Choroid plexus epithelial cell (primary cell): ENCODE results near the gene IGF2.

Experiments used
- DNase-seq: peaks from one replicate; pipeline ENCODE4 v3.0.0-alpha.2; 2010; ENCODE audit warnings: low read depth
- H3K4me3 ChIP-seq: 2 replicates; pipeline ENCODE4 v1.5.1; 2011; ENCODE audit warnings: low read depth, mild to moderate bottlenecking, control low read depth, low read length, moderate library complexity
- TF ChIP-seq, protein P1 (sequence below): conservative IDR thresholded peaks from 2 replicates; pipeline ENCODE4 v1.5.1; 2011; ENCODE audit warnings: low read depth, mild to moderate bottlenecking, control low read depth, inconsistent platforms, low read length, moderate library complexity

IGF2 gene

DNA sequence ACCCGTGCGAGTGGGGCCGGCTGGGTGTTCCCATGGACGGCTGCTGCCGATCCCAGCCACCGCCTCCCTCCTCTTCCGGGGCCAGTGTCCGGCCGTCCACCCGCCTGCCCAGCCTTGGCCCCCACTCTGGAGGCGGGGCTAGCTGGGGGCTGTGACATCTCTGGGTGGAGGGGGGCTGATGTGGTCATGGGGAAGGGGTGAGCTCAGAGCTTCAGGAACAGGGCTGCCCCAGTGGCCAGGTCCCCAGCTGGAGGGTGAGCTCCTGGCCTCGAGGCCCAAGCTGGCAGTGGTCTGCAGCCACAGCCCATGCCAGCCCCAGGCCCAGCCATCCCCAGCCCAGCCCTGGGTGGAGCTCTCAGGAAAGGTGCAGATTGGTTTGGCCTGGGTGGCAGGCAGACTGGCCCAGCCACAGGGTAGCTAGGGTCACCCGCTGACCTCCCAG, 19.1 kb upstream of the IGF2 start:
- TF ChIP-seq, protein P1, sequence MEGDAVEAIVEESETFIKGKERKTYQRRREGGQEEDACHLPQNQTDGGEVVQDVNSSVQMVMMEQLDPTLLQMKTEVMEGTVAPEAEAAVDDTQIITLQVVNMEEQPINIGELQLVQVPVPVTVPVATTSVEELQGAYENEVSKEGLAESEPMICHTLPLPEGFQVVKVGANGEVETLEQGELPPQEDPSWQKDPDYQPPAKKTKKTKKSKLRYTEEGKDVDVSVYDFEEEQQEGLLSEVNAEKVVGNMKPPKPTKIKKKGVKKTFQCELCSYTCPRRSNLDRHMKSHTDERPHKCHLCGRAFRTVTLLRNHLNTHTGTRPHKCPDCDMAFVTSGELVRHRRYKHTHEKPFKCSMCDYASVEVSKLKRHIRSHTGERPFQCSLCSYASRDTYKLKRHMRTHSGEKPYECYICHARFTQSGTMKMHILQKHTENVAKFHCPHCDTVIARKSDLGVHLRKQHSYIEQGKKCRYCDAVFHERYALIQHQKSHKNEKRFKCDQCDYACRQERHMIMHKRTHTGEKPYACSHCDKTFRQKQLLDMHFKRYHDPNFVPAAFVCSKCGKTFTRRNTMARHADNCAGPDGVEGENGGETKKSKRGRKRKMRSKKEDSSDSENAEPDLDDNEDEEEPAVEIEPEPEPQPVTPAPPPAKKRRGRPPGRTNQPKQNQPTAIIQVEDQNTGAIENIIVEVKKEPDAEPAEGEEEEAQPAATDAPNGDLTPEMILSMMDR, result no peak
- DNase-seq, result no peak

DNA sequence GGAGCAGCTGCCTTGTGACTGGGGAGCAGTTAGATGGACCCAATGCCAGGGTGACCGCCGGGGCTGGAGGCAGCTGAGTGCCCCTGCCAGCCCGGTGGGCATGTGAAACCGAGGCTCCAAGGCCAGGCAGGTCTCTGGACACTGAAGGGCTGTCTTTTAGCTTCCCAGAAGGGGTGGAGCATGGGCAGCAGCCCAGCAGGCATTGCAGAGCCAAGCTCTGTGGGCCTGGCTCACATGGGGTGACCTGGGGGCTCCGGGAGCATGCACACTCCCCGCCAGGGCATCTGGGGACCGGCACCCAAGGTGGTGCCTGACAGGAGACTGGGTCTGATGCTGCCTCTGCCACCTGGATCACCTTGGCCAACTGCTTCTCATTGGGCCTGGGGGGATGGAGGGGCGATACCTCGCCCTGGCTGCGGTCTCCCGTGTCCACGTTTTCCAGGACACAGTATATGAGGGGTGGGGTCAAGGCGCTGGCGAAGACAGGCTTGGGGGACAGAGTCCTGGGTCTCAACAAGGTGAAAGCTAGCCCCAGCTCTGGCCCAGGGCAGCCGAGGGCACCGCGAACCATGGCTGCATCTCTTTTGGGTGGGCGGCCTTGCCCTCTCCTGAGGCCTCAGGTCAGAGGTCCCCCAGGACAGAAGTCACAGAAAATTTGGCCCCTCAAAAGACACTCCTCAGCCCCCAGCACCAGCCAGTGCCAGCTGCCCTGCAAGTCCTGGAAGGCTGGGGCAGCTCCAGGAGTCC, 18.3 kb upstream of the IGF2 start:
- TF ChIP-seq, protein P1, result no peak
- DNase-seq, result no peak
- H3K4me3 ChIP-seq, result no peak overlapping the region

More for the DNA sequence above, 19.1 kb upstream of the IGF2 start:
- H3K4me3 ChIP-seq, result no peak overlapping the region

DNA sequence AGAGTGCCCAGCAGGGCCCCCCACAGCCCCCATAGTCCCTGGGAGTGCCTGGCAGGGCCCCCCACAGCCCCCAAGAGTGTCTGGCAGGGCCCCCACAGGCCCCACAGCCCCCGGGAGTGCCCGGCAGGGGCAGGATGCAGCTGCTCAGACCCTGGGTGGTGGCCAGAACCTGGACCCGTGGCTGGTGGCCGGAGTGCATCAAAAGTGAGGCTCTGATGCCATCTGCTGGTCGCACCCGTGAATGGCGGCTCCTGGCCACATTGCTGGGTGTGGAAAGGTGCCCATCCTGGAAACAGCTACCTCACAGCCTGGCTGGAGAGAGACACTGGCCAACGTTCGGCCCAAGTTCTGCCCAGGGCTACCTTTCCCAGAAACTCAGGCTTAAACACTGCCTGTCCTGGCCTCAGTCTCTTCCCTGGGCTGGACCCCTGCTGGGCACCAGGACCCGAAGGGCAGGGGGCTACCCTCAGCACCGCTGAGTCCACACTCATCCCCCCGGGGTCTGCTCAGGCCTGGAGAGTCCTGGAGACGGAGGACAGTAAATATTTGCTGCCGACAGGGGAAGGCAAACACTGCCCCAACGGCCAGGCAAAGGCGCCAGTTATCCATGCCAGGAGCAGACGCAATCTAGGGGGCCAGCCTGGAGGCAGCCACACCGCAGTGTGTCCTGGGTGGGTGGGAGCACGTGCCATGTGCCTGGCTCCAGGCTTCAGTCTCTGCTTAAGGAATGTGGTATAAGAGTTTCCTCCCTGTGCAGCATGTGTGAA, 17.4 kb upstream of the IGF2 start:
- TF ChIP-seq, protein P1, result peak; percentile 87

DNA sequence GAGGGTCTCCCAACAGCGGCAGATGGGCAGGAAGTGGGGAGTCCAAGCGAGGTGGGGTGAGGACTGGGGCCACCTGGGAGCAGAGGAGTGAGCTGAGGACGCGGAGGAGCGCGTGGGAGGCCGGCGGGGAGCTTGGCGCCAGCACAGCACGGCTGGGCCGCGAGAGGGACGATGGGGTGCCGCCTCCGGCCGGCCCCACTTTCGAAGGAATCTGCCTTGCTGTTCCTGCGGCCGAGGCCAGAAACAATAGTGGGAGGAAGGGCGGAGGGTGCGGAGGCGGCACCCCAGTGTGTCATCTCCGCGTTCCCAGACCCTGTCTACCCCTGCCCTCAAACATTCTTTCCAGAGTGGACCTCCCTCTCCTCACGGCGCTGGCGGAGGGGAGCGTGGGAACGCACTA, 16.3 kb upstream of the IGF2 start:
- DNase-seq, result peak; percentile 41
- TF ChIP-seq, protein P1, result no peak
- no peak overlapping the region for H3K4me3 ChIP-seq

More for the DNA sequence above, 17.4 kb upstream of the IGF2 start:
- no peak overlapping the region for H3K4me3 ChIP-seq
- peak; percentile 72 for DNase-seq

DNA sequence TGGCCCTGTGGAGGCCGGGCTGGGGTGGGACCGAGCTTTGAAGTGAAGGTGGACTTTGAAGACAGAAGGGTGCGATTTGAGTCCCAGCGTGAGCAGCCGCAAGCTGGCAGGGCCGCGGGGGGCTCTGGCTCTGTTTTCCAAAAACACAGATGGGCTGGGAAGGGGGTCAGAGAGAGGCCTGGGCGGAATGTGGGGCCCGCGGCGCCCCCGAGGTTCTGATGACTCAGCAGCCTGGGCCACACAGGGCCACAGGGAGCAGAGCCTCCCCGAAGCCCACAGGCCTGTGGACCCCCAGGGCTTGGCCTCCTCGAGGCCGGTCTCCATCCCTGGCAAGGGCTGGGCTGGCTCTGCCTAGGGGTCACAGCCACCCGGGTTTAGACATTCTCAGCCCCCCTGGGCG, 15.7 kb upstream of the IGF2 start:
- TF ChIP-seq, protein P1, result no peak
- no peak for DNase-seq
- H3K4me3 ChIP-seq, result no peak overlapping the region

DNA sequence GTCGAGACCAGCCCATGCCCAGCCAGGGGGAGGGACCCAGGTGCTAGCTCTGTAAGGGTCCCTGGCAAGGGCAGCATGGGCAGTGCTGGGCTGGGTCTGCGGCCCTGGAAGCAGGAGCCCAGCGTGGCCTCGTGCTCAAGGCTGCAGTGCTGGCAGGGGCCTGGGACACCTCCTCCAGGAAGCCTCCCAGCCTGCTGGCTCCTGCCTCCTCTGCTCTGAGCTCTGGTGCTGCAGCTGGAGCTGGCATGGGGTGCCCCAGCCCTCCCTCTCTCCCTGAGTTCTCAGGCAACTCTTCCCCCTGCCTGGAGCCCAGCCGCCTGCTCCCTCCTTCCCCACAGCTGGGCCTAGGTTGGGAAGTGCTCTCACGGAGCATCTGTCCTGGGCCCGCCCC, 15.0 kb upstream of the IGF2 start:
- DNase-seq, result no peak
- TF ChIP-seq, protein P1, result no peak
- H3K4me3 ChIP-seq, result no peak overlapping the region
